ENCODE data around the gene IL1RAPL2.
A peak's percentile ranks its signal among the peaks of the same experiment; 100 is the strongest.
"Not testable (repeated sequence)": the region's sequence is repeated elsewhere in the genome, so short reads cannot be mapped to it uniquely, and the experiment has no call there.

The IL1RAPL2 gene

DNA sequence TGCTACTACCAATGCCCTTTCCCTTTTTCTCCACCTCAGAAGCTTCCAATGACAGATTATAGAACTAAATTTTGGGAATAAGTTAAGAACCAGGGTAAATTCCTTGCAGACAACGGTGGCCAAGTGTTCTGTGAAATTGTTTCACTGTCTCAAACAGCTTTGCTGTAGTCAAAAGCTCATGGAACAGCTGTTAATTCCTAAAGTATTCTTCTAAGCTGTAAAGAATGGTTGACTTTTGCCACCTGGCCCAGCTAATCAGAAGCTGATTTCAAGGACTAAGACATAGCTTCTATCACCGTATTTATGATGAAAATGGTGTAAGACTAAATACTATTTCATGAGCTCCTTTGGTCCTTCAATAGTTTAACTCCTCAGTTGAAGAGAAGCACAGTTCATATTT, 297.5 kb downstream of the IL1RAPL2 start:
- no peak for DNase-seq

DNA sequence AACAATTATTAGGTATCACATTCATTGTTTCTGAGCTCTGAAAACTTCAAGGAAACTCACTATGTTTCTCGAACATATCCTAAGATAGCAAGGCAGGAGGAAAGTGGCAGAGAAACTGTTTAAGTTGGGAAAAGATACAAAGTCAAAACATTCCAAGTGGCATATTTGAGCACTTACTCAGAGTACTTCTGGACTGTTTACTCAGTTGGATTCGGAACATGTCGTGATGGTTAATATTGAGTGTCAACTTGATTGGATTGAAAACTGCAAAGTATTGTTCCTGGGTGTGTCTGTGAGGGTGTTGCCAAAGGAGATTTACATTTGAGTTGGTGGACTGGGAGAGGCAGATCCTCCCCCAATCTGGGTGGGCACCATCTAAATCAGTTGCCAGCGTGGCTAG, 298.3 kb downstream of the IL1RAPL2 start:
- DNase-seq = no peak

DNA sequence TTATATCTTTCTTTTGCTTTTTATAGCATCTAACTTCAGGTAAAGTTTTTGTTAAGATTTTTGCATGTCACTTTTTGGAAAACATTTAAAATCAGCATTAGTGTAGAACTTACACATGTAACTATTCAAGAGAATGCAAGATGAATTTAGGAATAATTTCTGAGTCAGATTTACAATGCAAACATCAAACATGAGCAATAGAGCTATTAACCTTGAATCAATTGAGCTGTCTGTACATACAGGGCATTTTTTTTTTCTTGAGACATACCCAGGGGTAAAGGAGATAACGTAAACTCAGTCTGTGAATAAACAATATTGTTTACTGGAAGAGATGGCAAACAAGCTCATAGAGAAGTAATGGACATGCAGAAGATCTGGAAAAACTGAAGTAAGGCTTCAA, 311.5 kb downstream of the IL1RAPL2 start:
- no peak for DNase-seq

DNA sequence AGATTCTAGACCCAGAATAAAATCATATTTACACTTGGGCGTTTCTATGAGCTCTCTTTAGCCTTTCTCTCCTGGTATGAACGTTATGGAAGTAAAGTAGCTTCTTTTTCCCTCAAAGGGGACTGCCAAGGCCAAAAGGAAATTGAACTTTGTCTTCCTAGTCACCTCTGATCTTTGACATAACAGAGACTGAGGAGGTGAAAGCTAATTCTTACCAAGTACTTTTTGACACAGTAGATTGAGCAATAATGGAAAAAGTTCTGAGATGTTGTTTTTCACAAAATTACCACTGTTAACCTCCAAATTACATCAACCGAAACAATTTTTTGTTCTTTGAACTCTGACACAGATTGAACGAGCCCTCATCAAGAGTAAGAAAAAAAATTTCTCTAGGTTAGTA, 336.1 kb downstream of the IL1RAPL2 start:
- DNase-seq = no peak

DNA sequence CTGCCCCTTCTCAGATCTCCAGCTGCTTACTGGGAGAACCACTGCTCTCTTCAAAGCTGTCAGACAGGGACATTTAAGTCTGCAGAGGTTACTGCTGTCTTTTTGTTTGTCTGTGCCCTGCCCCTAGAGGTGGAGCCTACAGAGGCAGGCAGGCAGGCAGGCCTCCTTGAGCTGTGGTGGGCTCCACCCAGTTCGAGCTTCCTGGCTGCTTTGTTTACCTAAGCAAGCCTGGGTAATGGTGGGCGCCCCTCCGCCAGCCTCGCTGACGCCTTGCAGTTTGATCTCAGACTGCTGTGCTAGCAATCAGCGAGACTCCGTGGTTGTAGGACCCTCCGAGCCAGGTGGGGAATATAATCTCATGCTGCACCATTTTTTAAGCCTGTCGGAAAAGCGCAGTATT, 343.7 kb downstream of the IL1RAPL2 start:
- DNase-seq = peak; percentile 26

DNA sequence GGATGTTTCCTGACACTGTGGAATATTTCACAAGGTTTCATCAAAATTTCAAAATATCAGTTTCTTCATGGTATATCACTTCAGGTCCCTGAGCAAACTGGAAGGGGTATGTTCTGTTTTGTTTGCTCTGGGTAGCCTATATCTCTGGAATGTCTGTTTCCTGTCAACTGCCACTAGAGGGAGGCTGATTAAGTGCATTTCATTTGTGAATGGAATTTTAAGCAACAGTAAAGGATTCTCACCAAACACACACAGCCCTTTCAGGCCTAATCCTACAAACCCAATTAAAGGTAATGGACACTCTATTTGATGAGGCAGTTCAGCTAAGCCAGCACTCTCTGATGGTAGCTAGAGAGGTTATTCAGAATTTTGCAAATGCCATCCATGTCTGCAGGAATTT, 347.3 kb downstream of the IL1RAPL2 start:
- no peak for DNase-seq

DNA sequence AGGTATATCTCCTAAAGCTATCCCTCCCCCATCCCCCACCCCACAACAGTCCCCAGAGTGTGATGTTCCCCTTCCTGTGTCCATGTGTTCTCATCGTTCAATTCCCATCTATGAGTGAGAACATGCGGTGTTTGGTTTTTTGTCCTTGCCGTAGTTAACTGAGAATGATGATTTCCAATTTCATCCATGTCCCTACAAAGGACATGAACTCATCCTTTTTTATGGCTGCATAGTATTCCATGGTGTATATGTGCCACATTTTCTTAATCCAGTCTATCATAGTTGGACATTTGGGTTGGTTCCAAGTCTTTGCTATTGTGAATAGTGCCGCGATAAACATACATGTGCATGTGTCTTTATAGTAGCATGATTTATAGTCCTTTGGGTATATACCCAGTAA, 348.7 kb downstream of the IL1RAPL2 start:
- DNase-seq = not testable (repeated sequence)

DNA sequence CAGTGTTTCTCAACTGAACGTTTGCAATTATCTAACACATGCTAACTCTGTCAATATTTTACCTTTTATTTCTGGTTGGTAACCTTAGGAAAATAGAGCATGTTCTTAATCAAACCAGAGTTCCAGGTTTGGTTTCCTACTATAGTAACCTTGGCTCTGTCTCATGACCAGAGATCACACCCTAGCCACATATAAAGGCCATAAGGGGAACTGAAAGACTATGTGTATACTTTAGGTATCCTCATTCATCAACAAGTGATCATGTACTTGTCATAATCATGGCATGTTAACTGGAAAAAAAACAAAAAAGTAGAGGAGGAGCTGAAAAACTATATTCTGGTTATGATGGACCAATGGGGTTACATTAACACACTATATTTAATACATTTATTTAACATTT, 352.1 kb downstream of the IL1RAPL2 start:
- DNase-seq = no peak

DNA sequence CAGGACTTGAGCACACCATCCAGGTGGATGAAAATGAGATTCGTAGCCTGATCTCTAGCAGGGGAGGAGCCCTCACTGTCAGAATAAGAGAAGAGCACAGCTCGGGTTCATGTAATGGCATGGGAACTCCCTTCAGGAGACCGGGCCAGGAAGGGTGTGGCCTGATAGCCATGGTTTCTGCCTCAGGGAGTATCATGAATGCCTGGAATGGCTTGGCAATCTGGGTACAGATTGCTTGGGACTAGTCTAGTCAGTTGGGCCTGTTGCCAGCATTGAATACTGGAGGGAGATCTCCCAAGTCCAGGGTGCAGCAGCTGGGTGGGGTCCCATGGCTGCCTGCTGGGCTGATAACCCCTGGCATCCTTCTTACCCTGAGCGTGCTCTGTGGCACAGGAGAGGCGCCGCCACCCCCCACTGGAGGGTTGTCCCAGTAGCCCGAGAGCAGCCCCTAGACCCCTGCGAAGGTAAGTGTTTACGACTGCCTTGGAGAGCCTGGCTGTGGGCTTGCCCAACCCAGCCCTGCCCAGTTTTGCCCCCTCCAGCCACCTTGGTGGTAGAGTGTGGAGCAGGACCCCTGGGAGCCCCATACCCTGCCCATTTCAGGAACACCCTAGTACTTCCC, 355.7 kb downstream of the IL1RAPL2 start:
- no peak for DNase-seq

DNA sequence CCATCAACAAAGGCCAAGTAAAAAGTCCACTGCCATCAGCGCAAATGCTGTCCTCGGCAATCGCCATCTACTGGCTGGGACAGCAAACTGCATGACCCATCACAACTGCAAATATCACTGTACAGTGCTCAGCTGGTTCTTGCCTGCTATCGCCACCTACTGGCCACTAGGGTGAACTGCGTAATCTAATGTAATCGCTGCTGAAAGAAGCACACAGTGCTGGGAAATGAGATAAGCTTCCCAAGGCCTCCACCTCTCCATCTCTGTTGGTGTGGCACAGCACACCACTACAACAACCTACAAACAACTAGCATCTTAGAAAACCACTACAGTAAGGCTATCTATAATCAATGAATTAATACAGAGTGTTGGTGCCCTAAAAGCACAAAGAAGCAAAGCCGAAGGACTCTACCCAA, 356.2 kb downstream of the IL1RAPL2 start:
- DNase-seq = peak; percentile 51

DNA sequence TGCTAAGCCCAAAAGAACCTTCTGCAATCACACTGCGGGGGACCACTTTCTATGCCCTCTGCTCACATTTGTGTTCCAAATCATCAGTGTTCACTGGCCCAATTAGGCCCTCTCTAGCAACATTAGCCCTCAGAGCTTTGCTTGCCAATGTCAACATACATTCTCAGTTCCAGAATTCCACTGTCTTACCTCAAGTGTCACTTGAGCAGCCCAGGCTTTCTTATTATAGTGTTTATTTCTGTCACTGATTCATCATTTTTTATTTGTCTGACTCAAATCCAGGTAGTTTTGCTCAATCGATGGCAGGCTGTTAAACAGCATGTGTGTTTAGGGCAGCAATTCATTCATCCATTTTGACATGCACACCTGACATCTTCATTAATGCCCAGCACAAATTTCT, 363.3 kb downstream of the IL1RAPL2 start:
- no peak for DNase-seq

DNA sequence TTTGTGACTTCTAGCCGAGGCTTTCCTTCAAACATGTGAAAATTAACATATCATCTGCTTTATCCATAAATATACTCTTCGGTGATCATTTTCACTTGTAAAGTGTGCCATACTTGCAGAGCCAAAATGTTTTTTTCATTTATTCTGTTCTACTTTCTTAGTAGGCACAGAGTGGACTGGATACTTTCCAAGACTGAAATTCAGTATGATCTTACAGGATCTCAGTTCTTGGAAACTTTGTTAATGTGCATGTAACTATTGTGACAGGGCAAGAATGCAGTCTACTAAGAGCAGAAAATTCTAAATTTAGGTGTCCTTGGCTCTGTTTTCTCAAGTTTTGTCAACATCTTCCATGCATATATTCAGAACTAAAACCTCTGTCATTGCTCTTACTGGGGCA, 369.6 kb downstream of the IL1RAPL2 start:
- DNase-seq = no peak

DNA sequence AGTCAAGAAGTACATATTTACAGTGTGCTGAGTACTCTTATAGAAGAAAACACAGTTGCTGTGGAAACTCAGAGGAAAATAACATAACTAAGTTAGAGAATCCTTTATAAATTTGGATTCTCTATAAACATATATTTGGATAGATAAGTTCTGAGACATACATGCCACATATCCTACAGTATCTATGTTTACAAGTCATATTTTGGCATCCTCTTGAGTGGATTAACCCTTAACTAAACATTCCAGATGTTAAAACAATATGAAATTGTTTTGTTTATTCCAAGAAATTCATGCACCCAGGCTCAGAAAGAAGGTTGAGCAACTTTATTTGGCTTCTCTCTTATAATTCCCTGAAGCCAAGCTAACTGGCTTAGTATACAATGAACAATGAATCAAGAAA, 387.3 kb downstream of the IL1RAPL2 start:
- no peak for DNase-seq

DNA sequence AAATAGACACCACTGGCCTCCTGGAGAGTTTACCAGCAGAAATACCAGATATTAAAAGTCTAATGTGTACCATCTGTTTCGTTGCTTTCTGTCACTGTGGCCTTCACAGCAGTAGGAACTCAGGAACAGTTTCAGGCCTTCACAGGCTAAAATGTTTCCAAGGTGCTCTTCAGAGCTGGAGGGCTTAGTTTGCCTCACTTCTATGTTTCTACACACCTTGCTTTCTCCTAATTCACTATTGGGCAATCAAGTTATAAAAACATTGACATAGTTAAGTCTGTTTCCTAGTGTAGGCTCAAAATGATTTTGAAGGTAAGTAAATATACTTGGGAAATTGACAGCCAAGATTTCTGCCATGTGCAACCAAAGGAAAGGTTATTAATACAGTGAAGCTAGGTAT, 395.9 kb downstream of the IL1RAPL2 start:
- DNase-seq = no peak

DNA sequence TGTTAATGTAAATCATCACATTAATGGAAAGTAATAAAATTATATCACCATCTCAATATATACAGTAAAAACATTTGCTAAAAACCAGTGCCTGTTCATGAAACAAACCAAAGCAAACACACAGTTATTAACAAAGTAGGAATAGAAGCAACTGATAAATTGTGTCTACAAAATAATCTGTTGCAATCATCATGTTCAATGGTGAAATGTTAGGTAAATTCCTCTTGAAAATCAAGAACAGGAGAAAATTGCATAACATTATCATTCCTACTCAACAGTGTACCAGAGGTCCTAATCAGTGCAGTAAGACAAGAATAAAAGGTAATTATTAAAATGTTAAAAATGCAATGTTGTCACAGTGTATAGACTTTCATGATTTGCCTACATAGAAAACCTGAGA, 402.2 kb downstream of the IL1RAPL2 start:
- no peak for DNase-seq

DNA sequence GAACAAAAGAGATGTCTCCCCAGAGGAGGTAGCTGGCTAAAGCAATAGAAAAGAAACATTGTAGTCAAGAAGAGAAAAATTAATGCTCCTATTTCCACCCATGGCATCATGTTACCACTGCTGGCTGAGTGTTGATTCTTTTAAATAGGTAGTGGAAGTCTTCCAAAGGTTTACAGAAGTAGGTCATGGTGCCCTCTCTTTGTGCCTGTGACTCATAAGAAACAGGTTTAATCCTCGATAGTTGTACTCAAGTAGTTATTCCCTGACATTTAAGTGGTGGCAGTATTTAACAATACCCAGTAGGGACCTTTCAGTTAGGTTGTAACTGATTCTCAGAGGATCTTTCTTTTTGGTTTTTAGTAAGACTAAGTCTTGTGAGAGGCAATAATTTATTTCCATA, 406.7 kb downstream of the IL1RAPL2 start:
- DNase-seq = no peak

DNA sequence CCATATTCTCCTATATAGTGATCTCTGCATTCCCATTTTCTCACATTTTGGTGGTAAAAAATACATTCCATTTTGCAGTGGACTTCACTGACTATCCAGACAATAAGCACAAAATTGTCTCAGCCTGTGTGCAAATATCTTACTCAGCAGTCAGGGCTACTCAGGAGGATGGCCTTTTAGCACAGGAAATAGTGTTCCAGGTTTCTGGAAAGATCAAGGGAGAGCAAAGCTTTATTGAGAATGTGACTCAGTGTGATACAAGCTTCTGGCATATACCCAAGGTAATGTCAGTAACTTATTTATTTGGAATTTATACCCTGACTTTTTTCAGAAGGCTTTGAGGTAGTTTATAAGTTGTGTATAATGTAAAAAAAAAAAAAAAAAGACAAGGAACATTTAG, 421.1 kb downstream of the IL1RAPL2 start:
- no peak for DNase-seq

DNA sequence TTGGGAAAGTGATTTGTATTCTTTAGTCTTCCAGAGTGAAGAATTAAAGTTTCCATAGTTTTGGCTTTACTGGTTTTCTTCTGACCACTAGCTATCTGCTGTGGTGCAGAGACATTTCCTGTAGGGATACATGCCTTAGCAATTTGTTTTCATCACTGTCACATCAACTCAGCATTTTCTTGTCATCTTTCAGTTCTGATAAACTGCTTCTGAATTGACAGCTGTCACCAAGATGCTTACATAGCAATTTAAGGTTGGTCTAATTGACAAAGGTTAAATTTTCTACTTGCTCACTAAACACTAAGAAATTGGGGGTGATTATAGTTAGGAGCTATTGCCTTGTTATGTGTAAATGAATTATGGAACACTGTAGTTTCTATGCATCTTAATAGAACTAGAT, 422.0 kb downstream of the IL1RAPL2 start:
- no peak for DNase-seq

DNA sequence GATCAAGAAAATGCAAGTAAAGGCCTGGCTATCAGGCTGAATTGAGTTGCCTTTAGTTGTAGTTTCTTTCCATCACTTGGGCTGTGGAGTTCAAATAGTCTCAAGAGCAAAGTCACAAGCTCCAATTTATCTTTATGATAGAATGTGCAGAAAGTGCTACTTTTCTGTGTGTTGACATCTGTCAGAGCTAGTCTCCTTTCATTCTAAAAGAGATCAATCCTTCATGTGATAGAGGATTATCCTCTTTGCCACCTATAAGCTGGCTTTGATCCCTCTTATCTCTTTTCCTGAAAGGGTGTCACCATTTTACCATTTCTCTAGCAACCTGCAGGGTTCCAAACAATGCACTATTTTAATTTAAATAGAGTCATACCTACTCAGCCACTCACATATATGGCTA, 429.5 kb downstream of the IL1RAPL2 start:
- no peak for DNase-seq

DNA sequence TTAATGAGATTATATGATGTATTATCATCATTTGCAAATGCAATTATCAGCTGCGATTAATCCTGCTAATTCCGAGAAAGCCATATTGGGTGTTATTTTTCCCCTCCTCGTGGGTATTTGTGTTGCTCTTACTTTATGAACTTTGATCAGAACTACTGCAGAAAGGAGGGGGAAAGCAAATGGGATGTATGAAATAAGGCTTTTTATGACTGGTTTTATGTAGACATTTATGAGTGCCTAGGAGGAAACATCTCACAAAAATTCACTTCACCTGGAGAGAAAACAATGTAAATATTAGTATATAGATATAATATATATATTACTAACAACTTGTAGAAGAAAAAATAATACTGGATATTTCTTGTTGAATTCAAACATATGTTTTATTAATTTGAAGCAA, 440.1 kb downstream of the IL1RAPL2 start:
- no peak for DNase-seq

DNA sequence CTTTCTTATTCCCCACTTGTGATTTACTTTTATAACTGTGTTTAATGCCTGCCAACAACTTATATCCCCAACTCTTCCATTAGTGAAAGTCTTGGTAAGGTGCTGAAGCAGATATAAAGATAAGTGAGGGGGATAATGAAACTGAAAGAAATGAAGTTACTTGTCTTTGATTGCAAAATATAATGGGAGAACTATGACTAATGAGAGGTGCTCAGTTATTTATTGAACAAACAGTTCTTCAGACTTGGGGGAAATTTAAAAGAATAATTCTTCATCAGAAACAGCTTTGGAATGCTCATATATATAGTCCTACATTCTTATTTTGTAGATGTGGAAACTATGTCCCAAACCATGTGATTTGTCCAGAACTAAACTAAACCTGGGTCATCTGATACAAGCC, 441.0 kb downstream of the IL1RAPL2 start:
- DNase-seq = no peak

DNA sequence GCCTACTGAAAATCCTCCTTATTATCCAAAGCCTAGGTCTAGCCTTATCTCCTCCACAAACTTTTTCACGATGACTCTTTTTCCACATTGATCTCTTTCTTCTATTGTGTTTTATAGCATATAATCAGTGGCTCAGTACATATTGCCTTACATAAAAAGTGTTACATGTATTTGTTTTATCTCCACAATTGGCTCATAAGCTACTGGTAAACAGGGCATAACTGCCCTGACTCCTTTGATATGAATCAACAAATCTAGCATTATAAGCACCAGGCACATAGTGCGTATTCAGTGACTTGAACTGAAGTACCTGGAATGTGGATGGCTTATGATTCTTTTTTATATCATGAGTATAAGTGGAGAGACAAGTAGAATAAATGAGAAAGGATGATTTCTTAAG, 447.7 kb downstream of the IL1RAPL2 start:
- DNase-seq = no peak

DNA sequence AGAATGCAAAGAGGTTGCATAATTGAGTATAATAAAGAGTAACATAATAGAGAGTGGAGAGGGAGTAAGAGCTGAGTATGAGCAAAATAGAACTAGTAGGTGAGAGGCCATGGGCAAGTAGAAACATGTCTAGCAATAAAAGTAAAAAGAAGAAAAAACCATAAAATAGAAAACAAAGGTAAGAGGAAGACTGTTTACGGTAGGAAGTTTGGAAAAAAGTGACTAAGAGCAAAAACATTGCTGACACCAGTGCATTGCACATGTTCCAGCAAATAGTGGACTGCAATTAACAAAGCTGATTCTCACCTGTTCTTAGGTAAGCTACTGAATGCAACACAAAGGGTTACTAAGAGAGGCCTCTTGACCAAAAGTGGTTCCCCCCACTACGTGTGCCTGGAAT, 451.6 kb downstream of the IL1RAPL2 start:
- DNase-seq = no peak

DNA sequence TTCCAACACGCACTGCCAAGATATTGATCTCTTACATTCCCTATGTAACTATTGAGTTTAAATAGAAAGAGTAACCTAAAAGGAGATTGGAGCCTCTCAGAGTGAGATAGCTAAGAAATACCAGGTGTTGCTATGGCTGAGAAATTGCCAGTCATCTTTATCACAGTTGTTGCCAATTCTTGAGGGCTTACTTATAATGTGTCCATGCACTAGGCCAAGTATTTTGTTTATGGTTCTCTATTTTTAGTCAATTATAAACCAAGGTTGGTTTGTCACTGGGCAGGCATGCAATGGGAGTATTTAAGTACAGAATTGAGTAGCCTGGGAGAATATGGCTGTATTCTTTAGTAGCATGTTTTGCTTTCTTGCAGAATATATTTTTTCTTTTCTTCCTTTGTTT, 452.9 kb downstream of the IL1RAPL2 start:
- DNase-seq = no peak

DNA sequence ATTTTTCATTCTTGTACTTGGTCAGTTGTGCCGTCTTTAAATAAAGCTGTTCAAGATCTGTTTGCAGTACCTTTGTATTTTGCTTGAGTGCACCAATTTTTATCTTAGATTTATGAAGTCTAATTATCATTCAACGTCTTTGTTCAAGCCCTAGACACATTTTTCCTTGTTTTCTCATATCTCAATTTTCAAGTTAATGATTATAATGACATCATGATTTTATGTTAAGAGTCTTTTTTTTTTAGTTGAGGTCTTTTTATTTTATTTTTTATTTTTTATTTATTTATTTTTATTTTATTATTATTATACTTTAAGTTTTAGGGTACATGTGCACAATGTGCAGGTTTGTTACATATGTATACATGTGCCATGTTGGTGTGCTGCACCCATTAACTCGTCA, 463.0 kb downstream of the IL1RAPL2 start:
- DNase-seq = not testable (repeated sequence)
